GM18507 (cell line): Measurements from ENCODE around the gene LEAP2.
A peak's percentile ranks its signal among the peaks of the same experiment; 100 is the strongest.

Source experiments
- DNase-seq: peaks from one replicate; pipeline ENCODE4 v3.0.0; 2011; ENCODE audit warnings: low read depth; ENCODE audit not compliant: insufficient read length; ENCODE audit errors: extremely low spot score
- FAIRE-seq: peaks from 2 replicates; lab custom pipeline; 2011; peaks lifted over from hg19 to GRCh38; lab: Jason Lieb, UNC

Gene LEAP2, protein sequence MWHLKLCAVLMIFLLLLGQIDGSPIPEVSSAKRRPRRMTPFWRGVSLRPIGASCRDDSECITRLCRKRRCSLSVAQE

GRCh38 chr5:132873119-132873929 lies at the start of gene LEAP2:
LEAP2 (plus strand) TSS chr5:132873668; CDS start chr5:132873695, 27 bp downstream.
- FAIRE-seq = no peak
- no peak for DNase-seq

DNA sequence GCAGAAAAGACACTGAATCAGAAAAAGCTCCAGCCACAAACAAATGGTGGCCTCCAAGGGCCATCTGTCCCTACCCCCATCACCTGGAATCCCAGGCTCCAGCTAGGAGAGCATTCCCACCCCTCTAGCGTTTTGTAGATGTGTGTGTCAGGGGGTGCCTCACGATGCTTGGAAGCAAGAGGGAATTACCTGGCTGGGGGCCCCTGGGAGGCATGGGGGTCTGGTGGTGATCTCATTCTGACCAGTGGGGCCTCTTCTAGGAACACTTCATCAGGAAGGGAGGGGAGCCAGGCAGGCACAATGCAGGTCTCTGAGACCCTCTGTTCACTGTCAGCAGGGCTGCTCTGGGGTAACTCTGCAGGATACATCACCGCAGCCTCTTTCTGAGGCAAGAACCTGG lies 49.0 kb upstream of the LEAP2 start:
- FAIRE-seq = no peak
- no peak for DNase-seq

GRCh38 chr5:132825033-132825833 lies 48.2 kb upstream of the LEAP2 start:
- FAIRE-seq = no peak
- no peak for DNase-seq

- FAIRE-seq (no peak), DNase-seq (no peak)
These were observed 47.6 kb upstream of the LEAP2 start for GRCh38 chr5:132825834-132826391.

DNA sequence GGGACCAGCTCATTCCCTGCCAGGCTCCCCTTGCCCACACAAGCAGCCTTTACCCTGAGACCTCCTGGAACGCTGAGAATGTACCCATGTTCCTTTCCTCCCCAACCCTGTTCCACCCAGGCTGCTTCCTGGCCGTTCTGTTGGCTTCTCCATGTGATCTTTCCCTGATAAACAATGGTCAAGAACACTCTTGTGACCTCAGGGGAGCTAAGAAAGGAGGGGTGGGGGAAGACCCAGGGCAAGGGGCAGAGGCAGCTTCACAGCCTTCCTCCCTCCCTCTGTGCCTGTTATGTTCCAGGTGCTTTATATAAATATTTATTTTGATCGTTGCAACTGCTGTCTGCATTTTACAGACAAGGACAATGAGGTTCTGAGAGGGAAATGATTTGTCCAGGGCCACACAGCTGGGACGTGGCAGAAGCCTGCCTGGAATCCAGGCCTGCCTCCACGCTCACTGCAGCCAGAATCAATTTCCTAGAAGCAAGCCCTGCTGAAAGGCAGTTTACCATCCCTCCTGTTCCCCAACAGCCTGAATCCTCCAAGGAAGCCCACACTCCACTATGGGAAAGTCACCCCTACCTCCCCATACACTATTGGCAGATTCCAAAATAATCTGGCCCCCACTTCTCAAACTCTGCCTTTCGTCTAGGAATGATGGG lies 46.9 kb upstream of the LEAP2 start:
- FAIRE-seq = no peak
- no peak for DNase-seq

- DNase-seq (no peak), FAIRE-seq (no peak)
These were observed 45.4 kb upstream of the LEAP2 start for GRCh38 chr5:132827943-132828673.

GRCh38 chr5:132828846-132829494 lies 44.5 kb upstream of the LEAP2 start:
- FAIRE-seq = no peak
- DNase-seq = no peak

DNA sequence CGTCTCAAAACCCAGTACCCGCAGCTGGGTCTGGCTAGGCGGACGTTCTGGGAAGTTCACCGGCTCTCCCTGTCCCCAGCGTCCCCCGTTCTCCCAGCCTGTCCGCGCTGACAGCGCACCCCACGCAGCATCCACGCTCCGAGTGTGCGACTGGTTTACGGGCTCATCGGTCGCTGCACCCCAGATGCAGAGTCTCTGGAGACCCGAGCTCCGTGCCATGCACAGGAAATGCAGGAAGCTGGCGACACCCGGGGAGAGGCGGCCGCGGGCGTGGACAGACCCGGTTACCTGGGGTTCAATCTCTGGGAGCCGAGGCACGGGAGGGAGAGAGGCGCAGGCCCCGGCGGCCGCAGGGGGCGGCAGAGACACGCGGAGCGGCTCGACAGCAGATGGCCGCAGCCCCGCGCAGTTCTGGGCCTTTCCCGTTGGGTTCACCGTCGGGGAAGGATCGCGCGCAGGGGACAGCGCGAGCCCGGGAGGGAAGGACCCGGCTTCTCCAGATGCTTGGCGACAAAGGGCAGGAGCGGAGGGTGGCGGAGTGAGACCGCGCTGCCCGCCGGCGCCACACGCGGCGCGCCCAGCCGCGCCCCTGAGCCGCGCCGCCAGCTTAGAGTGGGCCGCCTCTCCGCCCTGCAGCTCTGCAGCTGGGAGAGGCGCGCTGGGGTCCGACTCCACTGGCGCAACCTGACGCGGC lies 43.6 kb upstream of the LEAP2 start:
- FAIRE-seq (peak; percentile 51), DNase-seq (peak; percentile 81)

GRCh38 chr5:132830436-132831094 lies 42.9 kb upstream of the LEAP2 start, which contains the start of gene SHROOM1:
SHROOM1 (minus strand) TSS chr5:132830647; CDS start chr5:132826140, 4,507 bp downstream.
- FAIRE-seq (peak; percentile 50), DNase-seq (peak; percentile 63)

DNA sequence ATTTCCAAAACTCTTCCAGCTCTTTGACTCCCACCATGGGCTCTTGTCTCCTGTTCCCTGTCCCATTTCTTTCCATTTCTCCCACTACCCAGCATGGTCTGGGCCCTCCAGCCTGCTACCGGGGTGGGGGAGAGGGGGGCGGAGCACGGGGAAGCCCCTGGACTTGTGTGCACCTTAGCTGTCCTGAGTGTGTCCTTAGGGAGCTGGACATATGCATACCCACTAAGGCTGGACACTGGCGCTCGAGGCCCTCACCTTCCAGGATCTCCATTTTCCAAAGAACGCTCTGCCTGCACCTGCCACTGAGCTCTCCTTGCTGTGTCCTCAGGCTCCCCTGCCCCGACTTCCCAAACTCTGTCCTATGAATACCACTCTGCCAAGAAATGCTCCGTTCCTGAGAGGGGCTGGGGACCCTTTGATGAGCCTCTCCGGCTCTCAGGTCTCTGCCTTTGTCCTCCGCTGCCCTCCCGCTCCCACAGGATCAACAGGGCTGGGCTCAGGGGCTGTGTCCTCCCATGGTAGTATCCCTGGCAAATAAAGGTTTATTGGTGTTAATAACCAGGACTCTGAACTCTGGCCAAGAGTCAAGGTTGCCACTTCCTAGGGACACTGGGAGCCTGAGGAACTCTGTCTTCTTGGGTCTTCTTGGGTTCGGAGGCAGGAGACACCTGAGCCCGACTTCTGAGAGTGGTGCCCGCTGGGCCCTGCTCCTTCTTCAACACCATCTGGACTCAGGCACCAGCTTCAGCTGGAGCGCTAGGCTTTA lies 42.2 kb upstream of the LEAP2 start:
- DNase-seq = no peak
- FAIRE-seq = no peak

GRCh38 chr5:132832612-132833011 lies 40.9 kb upstream of the LEAP2 start:
- FAIRE-seq (no peak), DNase-seq (no peak)

DNA sequence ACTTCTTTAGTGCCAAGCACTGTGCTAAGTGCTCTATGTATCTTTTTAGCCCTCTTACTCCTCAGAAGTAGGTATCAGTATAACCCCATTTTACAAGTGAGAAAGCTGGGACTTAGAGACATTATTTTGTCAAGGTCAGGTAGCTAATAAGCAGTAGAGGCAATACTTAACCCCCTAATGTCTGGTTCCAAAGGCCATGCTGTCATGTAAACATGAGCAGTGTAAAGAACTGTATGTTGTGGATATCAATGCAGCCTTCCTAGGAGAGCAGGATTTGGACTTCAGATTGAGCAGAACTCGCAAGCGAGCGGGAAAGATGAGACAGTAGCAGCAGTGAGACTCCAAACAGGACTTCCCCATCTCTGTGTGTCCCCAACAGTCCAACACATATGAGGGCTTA lies 39.4 kb upstream of the LEAP2 start:
- no peak for FAIRE-seq

GRCh38 chr5:132836852-132837251 lies 36.6 kb upstream of the LEAP2 start:
- FAIRE-seq = no peak
- DNase-seq = no peak

More for the DNA sequence above, 39.4 kb upstream of the LEAP2 start:
- DNase-seq = no peak

DNA sequence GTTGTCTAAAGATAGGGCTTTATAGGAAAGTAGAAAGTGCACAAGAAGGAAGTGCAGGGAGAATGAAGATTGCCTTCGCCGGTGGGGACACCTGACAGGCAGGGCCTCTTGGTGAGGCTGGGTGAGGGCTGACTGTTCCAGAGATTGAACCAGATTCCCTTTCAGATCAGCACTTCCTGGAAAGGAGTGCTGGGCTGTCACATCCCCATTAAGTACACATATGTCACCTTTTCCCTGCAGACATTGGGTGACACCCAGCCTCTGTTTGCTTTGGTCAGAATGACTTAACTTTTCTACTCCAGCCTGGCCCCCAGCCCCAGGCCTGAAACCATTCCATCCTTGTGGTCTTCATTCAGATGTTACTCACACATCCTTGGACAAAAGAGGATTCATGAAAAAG lies 35.6 kb upstream of the LEAP2 start:
- FAIRE-seq (no peak), DNase-seq (no peak)

DNA sequence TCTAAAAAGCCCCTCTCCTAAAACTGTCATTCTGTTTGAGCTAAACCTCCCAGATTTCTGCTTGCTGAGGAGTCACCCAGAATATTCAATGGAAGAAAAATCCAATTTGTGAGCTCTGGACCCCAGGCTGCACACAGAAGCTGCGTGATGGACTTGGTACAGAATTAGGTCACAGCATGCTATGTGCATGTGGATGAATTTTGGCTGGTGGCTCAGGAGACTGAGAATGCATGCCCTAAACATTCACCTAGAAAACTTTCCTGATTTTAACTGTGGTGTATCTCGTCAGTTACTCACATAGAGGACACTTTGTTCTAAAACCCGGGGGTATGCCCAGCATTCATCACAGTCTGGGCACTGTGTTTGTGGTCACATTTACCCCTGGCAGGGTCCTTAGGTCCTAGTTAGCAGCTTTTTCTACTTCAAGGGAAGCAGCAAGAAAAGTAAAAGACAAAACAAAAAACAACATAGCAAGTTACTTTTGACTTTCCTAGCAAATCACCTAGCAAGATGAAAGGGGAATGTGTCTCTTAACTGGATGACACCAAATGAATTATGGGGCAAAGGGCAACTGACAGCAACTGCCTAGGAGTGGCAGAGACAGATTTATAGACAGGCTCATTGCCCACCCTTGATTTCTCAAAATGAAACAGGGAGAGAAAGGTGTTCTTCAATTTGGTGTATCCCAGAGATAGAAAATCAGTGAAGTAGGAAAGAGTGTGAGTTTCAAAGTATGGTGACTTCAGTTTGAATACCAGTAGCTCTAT lies 34.8 kb upstream of the LEAP2 start:
- FAIRE-seq = no peak
- no peak for DNase-seq
